Amniotic stem cell (primary cell): ENCODE measurements around the gene HPCAL4.

ENCODE experiments used
- DNase-seq: peaks from one replicate; lab custom pipeline; 2025; lab: John Stamatoyannopoulos, UW

HPCAL4 gene

GRCh38 chr1:39701049-39701439 lies 9.8 kb upstream of the HPCAL4 start:
- no peak for DNase-seq

- no peak for DNase-seq
Observed at GRCh38 chr1:39700348-39700747, 9.1 kb upstream of the HPCAL4 start.

- DNase-seq: no peak
Observed at GRCh38 chr1:39699419-39699818, 8.2 kb upstream of the HPCAL4 start.

GRCh38 chr1:39698568-39698967 lies 7.3 kb upstream of the HPCAL4 start:
- DNase-seq: no peak

GRCh38 chr1:39696448-39696847 lies 5.2 kb upstream of the HPCAL4 start:
- no peak for DNase-seq

- DNase-seq: no peak
Observed at GRCh38 chr1:39695016-39695415, 3.8 kb upstream of the HPCAL4 start.

- no peak for DNase-seq
Observed at GRCh38 chr1:39694026-39694425, 2.8 kb upstream of the HPCAL4 start.

- no peak for DNase-seq
Observed at GRCh38 chr1:39692152-39693074, 1.2 kb upstream of the HPCAL4 start.

- no peak for DNase-seq
Observed at GRCh38 chr1:39690794-39691382, 345 bp downstream of the HPCAL4 start.

GRCh38 chr1:39690225-39690624 lies 1.0 kb downstream of the HPCAL4 start:
- no peak for DNase-seq

GRCh38 chr1:39689635-39690034 lies 1.6 kb downstream of the HPCAL4 start:
- no peak for DNase-seq

- no peak for DNase-seq
Observed at GRCh38 chr1:39689214-39689613, 2.0 kb downstream of the HPCAL4 start.

- no peak for DNase-seq
Observed at GRCh38 chr1:39688706-39689105, 2.5 kb downstream of the HPCAL4 start.

- DNase-seq: no peak
Observed at GRCh38 chr1:39687243-39687642, 4.0 kb downstream of the HPCAL4 start.

- no peak for DNase-seq
Observed at GRCh38 chr1:39685071-39685470, 6.2 kb downstream of the HPCAL4 start.

GRCh38 chr1:39684313-39684664 lies 6.9 kb downstream of the HPCAL4 start:
- DNase-seq: no peak

- DNase-seq: no peak
Observed at GRCh38 chr1:39683591-39684312, 7.5 kb downstream of the HPCAL4 start.

GRCh38 chr1:39681999-39682398 lies 9.2 kb downstream of the HPCAL4 start:
- DNase-seq: no peak

- DNase-seq: no peak
Observed at GRCh38 chr1:39681294-39681693, 9.9 kb downstream of the HPCAL4 start.

GRCh38 chr1:39680751-39681150 lies 10.5 kb downstream of the HPCAL4 start:
- no peak for DNase-seq

GRCh38 chr1:39679821-39680220 lies 11.4 kb downstream of the HPCAL4 start:
- DNase-seq: no peak

GRCh38 chr1:39678889-39679288 lies 12.3 kb downstream of the HPCAL4 start:
- no peak for DNase-seq

GRCh38 chr1:39677645-39678044 lies 13.6 kb downstream of the HPCAL4 start:
- no peak for DNase-seq
